IMR-90 (cell line): ENCODE data around the gene NPW. TPM values are rescaled to one million over a fixed set of nuclear protein-coding genes. Genes with fewer than 3 reads are reported as not detected.
A peak's percentile ranks its signal among the peaks of the same experiment; 100 is the strongest.

ENCODE experiments used
- ATAC-seq: fragments of 200-7000 bp; cut with Tn5 transposase; 2 replicates; pipeline ENCODE4 v1.9.1; 2020; ENCODE audit warnings: low read depth, mild to moderate bottlenecking, moderate library complexity
- BruUV-seq: library from RNA; stranded (reverse); fragments of 400-500 nt; replicated peaks from 2 replicates; lab custom pipeline; 2021; lab: Mats Ljungman, UMichigan
- CTCF ChIA-PET: fragments of 300-600 bp; formaldehyde crosslinking; extraction: SDS; loops from one replicate; lab custom pipeline; 2021; ENCODE audit warnings: antibody characterized with exemption; lab: Yijun Ruan, JAX
- POLR2A ChIA-PET: fragments of 300-600 bp; sonication (Branson Sonifier 250); formaldehyde crosslinking; loops from one replicate; lab custom pipeline; 2022; ENCODE audit warnings: antibody characterized with exemption; ENCODE audit not compliant: unreplicated experiment; lab: Charles Lee
- DNase-seq: peaks from one replicate; pipeline ENCODE4 v3.0.0; 2013
- H2AFZ ChIP-seq: replicated peaks from 2 replicates; pipeline ENCODE3; 2013; ENCODE audit warnings: low read length, mild to moderate bottlenecking; ENCODE audit not compliant: poor library complexity
- H2AK5ac ChIP-seq: 2 replicates; pipeline ENCODE4 v1.6.1; 2013; ENCODE audit warnings: low read depth, low read length, inconsistent platforms
- H2AK9ac ChIP-seq: replicated peaks from 2 replicates; pipeline ENCODE3; 2013; ENCODE audit warnings: mild to moderate bottlenecking, low read depth, low read length, moderate library complexity; ENCODE audit not compliant: poor library complexity
- H2BK120ac ChIP-seq: 2 replicates; pipeline ENCODE4 v1.6.1; 2013; ENCODE audit warnings: low read depth, low read length, inconsistent platforms
- H2BK15ac ChIP-seq: 3 replicates; pipeline ENCODE4 v1.6.1; 2013; ENCODE audit warnings: low read depth, low read length, inconsistent platforms
- H2BK20ac ChIP-seq: 2 replicates; pipeline ENCODE4 v1.6.1; 2013; ENCODE audit warnings: low read depth, mild to moderate bottlenecking, inconsistent platforms, low read length, moderate library complexity
- H2BK5ac ChIP-seq: 2 replicates; pipeline ENCODE4 v1.6.1; 2013; ENCODE audit warnings: mild to moderate bottlenecking, low read depth, low read length, inconsistent platforms; ENCODE audit not compliant: poor library complexity, severe bottlenecking
- H3K14ac ChIP-seq: replicated peaks from 2 replicates; pipeline ENCODE4 v1.6.1; 2013; ENCODE audit warnings: low read depth, low read length, inconsistent platforms
- H3K18ac ChIP-seq: 2 replicates; pipeline ENCODE4 v1.6.1; 2013; ENCODE audit warnings: low read depth, low read length, control low read depth
- H3K23ac ChIP-seq: 2 replicates; pipeline ENCODE4 v1.6.1; 2013; ENCODE audit warnings: low read depth, low read length, inconsistent platforms
- H3K27ac ChIP-seq: 2 replicates; pipeline ENCODE4 v1.5.1; 2013; ENCODE audit warnings: mild to moderate bottlenecking, control low read depth, low read length; ENCODE audit not compliant: insufficient read depth
- H3K27me3 ChIP-seq: 2 replicates; pipeline ENCODE4 v1.6.1; 2013; ENCODE audit warnings: low read length; ENCODE audit not compliant: control insufficient read depth, insufficient read depth
- H3K36me3 ChIP-seq: 2 replicates; pipeline ENCODE4 v1.6.1; 2013; ENCODE audit warnings: low read length, mixed read lengths; ENCODE audit not compliant: control insufficient read depth, insufficient read depth
- H3K4ac ChIP-seq: 2 replicates; pipeline ENCODE4 v1.6.1; 2013; ENCODE audit warnings: low read depth, low read length, inconsistent platforms
- H3K4me1 ChIP-seq: 2 replicates; pipeline ENCODE4 v1.6.1; 2013; ENCODE audit warnings: low read length, mixed read lengths; ENCODE audit not compliant: control insufficient read depth, insufficient read depth
- H3K4me2 ChIP-seq: 2 replicates; pipeline ENCODE4 v1.6.1; 2013; ENCODE audit warnings: low read depth, mild to moderate bottlenecking, control low read depth, low read length, moderate library complexity
- H3K4me3 ChIP-seq: 2 replicates; pipeline ENCODE4 v1.5.1; 2013; ENCODE audit warnings: low read depth, mild to moderate bottlenecking, control low read depth, low read length, moderate library complexity; ENCODE audit not compliant: insufficient read depth
- H3K56ac ChIP-seq: 2 replicates; pipeline ENCODE4 v1.6.1; 2013; ENCODE audit warnings: low read length, inconsistent platforms; ENCODE audit not compliant: insufficient read depth; ENCODE audit errors: extremely low read depth
- H3K79me1 ChIP-seq, 2 experiments: 2 replicates each; pipeline ENCODE4 v1.6.1; 2013; ENCODE audit warnings: low read length in 2 of 2, inconsistent platforms in 1 of 2, low read depth in 1 of 2
- H3K9ac ChIP-seq: 2 replicates; pipeline ENCODE4 v1.6.1; 2013; ENCODE audit warnings: low read depth, low read length, control low read depth
- H3K9me1 ChIP-seq: 2 replicates; pipeline ENCODE4 v1.6.1; 2013; ENCODE audit warnings: low read length, inconsistent platforms; ENCODE audit not compliant: insufficient read depth
- H3K9me3 ChIP-seq: 2 replicates; pipeline ENCODE4 v1.6.1; 2013; ENCODE audit warnings: low read length; ENCODE audit not compliant: control insufficient read depth, insufficient read depth
- H4K20me1 ChIP-seq: 2 replicates; pipeline ENCODE4 v1.6.1; 2013; ENCODE audit warnings: low read length, inconsistent platforms; ENCODE audit not compliant: insufficient read depth
- H4K5ac ChIP-seq: 2 replicates; pipeline ENCODE4 v1.6.1; 2013; ENCODE audit warnings: mild to moderate bottlenecking, low read depth, low read length, control low read depth
- H4K8ac ChIP-seq, 2 experiments: 2 replicates each; pipeline ENCODE4 v1.6.1; 2013; ENCODE audit warnings: low read depth in 2 of 2, low read length in 2 of 2, control low read depth in 1 of 2, inconsistent platforms in 1 of 2
- H4K91ac ChIP-seq: 2 replicates; pipeline ENCODE4 v1.6.1; 2013; ENCODE audit warnings: low read depth, low read length, inconsistent platforms; ENCODE audit not compliant: insufficient read depth
- BHLHE40 ChIP-seq: fragments of 150-350 bp; IDR thresholded peaks from 2 replicates; pipeline ENCODE4 v1.6.1; 2016; ENCODE audit warnings: mild to moderate bottlenecking, low read depth, low read length
- CEBPB ChIP-seq: IDR thresholded peaks from 2 replicates; pipeline ENCODE4 v1.6.1; 2012; ENCODE audit warnings: low read depth, low read length, improper control_type of control experiment
- FOS ChIP-seq: fragments of 150-350 bp; IDR thresholded peaks from 2 replicates; pipeline ENCODE4 v1.6.1; 2016; ENCODE audit warnings: low read depth, low read length
- MAFK ChIP-seq: IDR thresholded peaks from 2 replicates; pipeline ENCODE4 v1.6.1; 2012; ENCODE audit warnings: low read depth, low read length, improper control_type of control experiment
- MAZ ChIP-seq: IDR thresholded peaks from 2 replicates; pipeline ENCODE4 v1.6.1; 2012; ENCODE audit warnings: low read depth, mild to moderate bottlenecking, low read length, improper control_type of control experiment, moderate library complexity, borderline replicate concordance
- MXI1 ChIP-seq: IDR thresholded peaks from 2 replicates; pipeline ENCODE4 v1.6.1; 2012; ENCODE audit warnings: low read depth, mild to moderate bottlenecking, low read length, moderate library complexity, borderline replicate concordance
- NFE2L2 ChIP-seq: fragments of 150-350 bp; IDR thresholded peaks from 2 replicates; pipeline ENCODE4 v1.6.1; 2016; ENCODE audit warnings: low read depth, mild to moderate bottlenecking, low read length
- POLR2A ChIP-seq: IDR thresholded peaks from 2 replicates; pipeline ENCODE4 v1.6.1; 2012; ENCODE audit warnings: mild to moderate bottlenecking, low read depth, low read length
- RFX5 ChIP-seq: IDR thresholded peaks from 2 replicates; pipeline ENCODE4 v1.8.0; 2012; ENCODE audit warnings: low read depth, mild to moderate bottlenecking, low read length, moderate library complexity
- SMC3 ChIP-seq: fragments of 150-350 bp; IDR thresholded peaks from 2 replicates; pipeline ENCODE4 v1.6.1; 2016; ENCODE audit warnings: low read depth, mild to moderate bottlenecking, antibody characterized with exemption, low read length, moderate library complexity
- WGBS, 2 experiments: methylation state at CpG; one replicate each; pipeline versions ENCODE4 v1.1.5 to v1.1.7; 2013; ENCODE audit warnings: missing lambda C conversion rate in 2 of 2; ENCODE audit not compliant: insufficient read length in 1 of 2; ENCODE audit errors: extremely low coverage in 2 of 2; 5-methylcytosine and 5-hydroxymethylcytosine counted together
- dilution Hi-C: fragments of 300-500 bp; cut with HindIII; formaldehyde crosslinking; loops from one replicate; pipeline ENCODE4 v1.14.3; 2018; ENCODE audit warnings: low sequenced_read_pairs; ENCODE audit not compliant: unreplicated experiment
- in situ Hi-C: fragments of 300-500 bp; cut with MboI; formaldehyde crosslinking; loops from 3 replicates; pipeline ENCODE4 v1.14.3; 2019; ENCODE audit warnings: low sequenced_read_pairs, inconsistent platforms, mixed read lengths
- intact Hi-C: fragments of 100-400 bp; cut with micrococcal nuclease; formaldehyde crosslinking; loops from 2 replicates; pipeline ENCODE4 v1.10.0; 2022
- polyA plus RNA-seq, 3 experiments: library from polyadenylated mRNA; depleted of rRNA; stranded (reverse); fragments of >200 nt; gene quantifications; 2 replicates each; pipeline ENCODE4 v1.2.3, GENCODE V29; 2012; ENCODE audit warnings: low replicate concordance in 1 of 3
- total RNA-seq: library from RNA; depleted of rRNA; stranded (reverse); fragments of >200 nt; gene quantifications from 2 replicates; pipeline ENCODE4 v1.2.3, GENCODE V29; 2012
- TF ChIP-seq, protein P1 (sequence below): conservative IDR thresholded peaks from 2 replicates; pipeline ENCODE4 v1.5.1; 2012; ENCODE audit warnings: mild to moderate bottlenecking, low read depth, low read length, improper control_type of control experiment
- TF ChIP-seq, protein P2 (sequence below): fragments of 150-350 bp; IDR thresholded peaks from 2 replicates; pipeline ENCODE4 v1.6.1; 2016; ENCODE audit warnings: low read depth, mild to moderate bottlenecking, low read length, moderate library complexity, borderline replicate concordance
- TF ChIP-seq, protein P3 (sequence below): fragments of 150-350 bp; IDR thresholded peaks from 2 replicates; pipeline ENCODE4 v1.6.1; 2017; ENCODE audit warnings: mild to moderate bottlenecking, antibody characterized with exemption, low read length, low read depth

The NPW gene
- total and polyA plus RNA-seq, 2 of the 4 experiments (the other 2 are of a cell fraction), result 0.18 to 2.0 TPM

DNA sequence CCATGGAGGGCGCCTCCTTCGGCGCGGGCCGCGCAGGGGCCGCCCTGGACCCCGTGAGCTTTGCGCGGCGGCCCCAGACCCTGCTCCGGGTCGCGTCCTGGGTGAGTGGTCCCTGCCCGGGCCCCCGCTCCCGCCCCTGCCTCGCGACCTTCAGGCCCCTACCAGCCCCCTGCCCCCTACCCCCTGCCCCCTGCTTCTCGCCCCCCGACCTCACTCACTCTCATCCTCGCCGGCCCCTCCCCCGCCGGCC lies 29.6 kb upstream of the NPW start:
- Histone ChIP-seq H4K20me1 (no peaks in the 10 kb centered on the region), H2BK5ac (no peak overlapping the region), H4K5ac (no peak overlapping the region), H3K56ac (no peak overlapping the region), H3K14ac (no peak overlapping the region), H2BK15ac (no peak overlapping the region), H3K4me3 (peak overlapping the region; percentile 52), H3K36me3 (peaks cover 13% of the 10 kb centered on the region), H3K79me1 (peaks cover 16 to 24% of the 10 kb centered on the region in 2 experiments), H3K4ac (no peak overlapping the region), H2AFZ (peak overlapping the region; percentile 75), H3K4me1 (peaks cover 18% of the 10 kb centered on the region), H2BK20ac (no peak overlapping the region), H3K27me3 (peaks cover 17% of the 10 kb centered on the region), H2BK120ac (no peak overlapping the region), H3K9me3 (peaks cover 2% of the 10 kb centered on the region; the same call in 1 of the 2 replicates), H4K8ac (no peak overlapping the region), H2AK5ac (no peak overlapping the region), H2AK9ac (no peak overlapping the region), H4K91ac (no peak overlapping the region), H3K27ac (no peak overlapping the region), H3K4me2 (peak overlapping the region; percentile 32), H3K18ac (no peak overlapping the region), H3K23ac (no peak overlapping the region), H3K9me1 (peaks cover 19% of the 10 kb centered on the region), H3K9ac (no peak overlapping the region)
- DNase-seq (no peak), ATAC-seq (no peak)
- TF ChIP-seq POLR2A (no peak), FOS (no peak), MAZ (no peak), RFX5 (no peak), CEBPB (no peak), NFE2L2 (no peak), MXI1 (no peak), MAFK (no peak), SMC3 (no peak), BHLHE40 (no peak)
- TF ChIP-seq, protein P1, sequence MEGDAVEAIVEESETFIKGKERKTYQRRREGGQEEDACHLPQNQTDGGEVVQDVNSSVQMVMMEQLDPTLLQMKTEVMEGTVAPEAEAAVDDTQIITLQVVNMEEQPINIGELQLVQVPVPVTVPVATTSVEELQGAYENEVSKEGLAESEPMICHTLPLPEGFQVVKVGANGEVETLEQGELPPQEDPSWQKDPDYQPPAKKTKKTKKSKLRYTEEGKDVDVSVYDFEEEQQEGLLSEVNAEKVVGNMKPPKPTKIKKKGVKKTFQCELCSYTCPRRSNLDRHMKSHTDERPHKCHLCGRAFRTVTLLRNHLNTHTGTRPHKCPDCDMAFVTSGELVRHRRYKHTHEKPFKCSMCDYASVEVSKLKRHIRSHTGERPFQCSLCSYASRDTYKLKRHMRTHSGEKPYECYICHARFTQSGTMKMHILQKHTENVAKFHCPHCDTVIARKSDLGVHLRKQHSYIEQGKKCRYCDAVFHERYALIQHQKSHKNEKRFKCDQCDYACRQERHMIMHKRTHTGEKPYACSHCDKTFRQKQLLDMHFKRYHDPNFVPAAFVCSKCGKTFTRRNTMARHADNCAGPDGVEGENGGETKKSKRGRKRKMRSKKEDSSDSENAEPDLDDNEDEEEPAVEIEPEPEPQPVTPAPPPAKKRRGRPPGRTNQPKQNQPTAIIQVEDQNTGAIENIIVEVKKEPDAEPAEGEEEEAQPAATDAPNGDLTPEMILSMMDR, result no peak
- TF ChIP-seq, protein P2, sequence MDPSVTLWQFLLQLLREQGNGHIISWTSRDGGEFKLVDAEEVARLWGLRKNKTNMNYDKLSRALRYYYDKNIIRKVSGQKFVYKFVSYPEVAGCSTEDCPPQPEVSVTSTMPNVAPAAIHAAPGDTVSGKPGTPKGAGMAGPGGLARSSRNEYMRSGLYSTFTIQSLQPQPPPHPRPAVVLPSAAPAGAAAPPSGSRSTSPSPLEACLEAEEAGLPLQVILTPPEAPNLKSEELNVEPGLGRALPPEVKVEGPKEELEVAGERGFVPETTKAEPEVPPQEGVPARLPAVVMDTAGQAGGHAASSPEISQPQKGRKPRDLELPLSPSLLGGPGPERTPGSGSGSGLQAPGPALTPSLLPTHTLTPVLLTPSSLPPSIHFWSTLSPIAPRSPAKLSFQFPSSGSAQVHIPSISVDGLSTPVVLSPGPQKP, result no peak
- TF ChIP-seq, protein P3, sequence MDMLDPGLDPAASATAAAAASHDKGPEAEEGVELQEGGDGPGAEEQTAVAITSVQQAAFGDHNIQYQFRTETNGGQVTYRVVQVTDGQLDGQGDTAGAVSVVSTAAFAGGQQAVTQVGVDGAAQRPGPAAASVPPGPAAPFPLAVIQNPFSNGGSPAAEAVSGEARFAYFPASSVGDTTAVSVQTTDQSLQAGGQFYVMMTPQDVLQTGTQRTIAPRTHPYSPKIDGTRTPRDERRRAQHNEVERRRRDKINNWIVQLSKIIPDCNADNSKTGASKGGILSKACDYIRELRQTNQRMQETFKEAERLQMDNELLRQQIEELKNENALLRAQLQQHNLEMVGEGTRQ, result no peak
- POLR2A ChIA-PET, result no interaction called here
- CTCF ChIA-PET, result no interaction called here
- intact Hi-C loops (no loop called here), dilution Hi-C loops (no loop called here), in situ Hi-C loops (no loop called here)
- 0% methylated on average over 7 of the region's 25 CpGs; no CpG with 5 or more reads in 1 of the 2 experiments for WGBS, 2 experiments
- BruUV-seq, result no TSS peak
